Measurements from ENCODE around the gene ANO2. TPM values are rescaled to one million over a fixed set of nuclear protein-coding genes. Genes with fewer than 3 reads are reported as not detected.
A peak's percentile ranks its signal among the peaks of the same experiment; 100 is the strongest.

Gene ANO2
- polyA plus RNA-seq, 4 donors = 0.31 to 6.2 TPM; not detected in 2

- no peaks in the 10 kb centered on the region for H3K4me1 ChIP-seq (ENCODE audit: control insufficient read depth in 3 of 3, insufficient read depth in 2 of 3, low read depth in 1 of 3, low read length in 2 of 3)
- no peak for FAIRE-seq
- H3K9me3 ChIP-seq (ENCODE audit: control insufficient read depth in 2 of 2, insufficient read depth in 1 of 2, low read depth in 1 of 2, low read length in 1 of 2) = no peaks in the 10 kb centered on the region
- peaks cover 0 to 5% (median 4%) of the 10 kb centered on the region in 3 donors for H3K27me3 ChIP-seq (ENCODE audit: control insufficient read depth in 3 of 3, insufficient read depth in 3 of 3, low read length in 3 of 3)
- no peak overlapping the region for H3K27ac ChIP-seq (ENCODE audit: low read depth in 1 of 3, low read length in 2 of 3)
- no peaks in the 10 kb centered on the region for H3K36me3 ChIP-seq (ENCODE audit: control insufficient read depth in 3 of 3, insufficient read depth in 2 of 3, low read depth in 1 of 3, low read length in 3 of 3)
- DNase-seq = no peak
- 72 to 81% (median 74%) methylated on average over 5 of the region's 5 CpGs for WGBS, 3 donors
- H3K4me3 ChIP-seq (ENCODE audit: low read depth in 1 of 3, low read length in 3 of 3) = no peak overlapping the region
Observed at GRCh38 chr12:5953835-5954586, 9.0 kb upstream of the ANO2 start.

GRCh38 chr12:5952031-5952430, 7.0 kb upstream of the ANO2 start:
- no peak for FAIRE-seq
- 84 to 88% (median 88%) methylated on average over 3 of the region's 3 CpGs for WGBS, 3 donors
- no peaks in the 10 kb centered on the region for H3K36me3 ChIP-seq (ENCODE audit: control insufficient read depth in 3 of 3, insufficient read depth in 2 of 3, low read depth in 1 of 3, low read length in 3 of 3)
- no peak overlapping the region for H3K27ac ChIP-seq (ENCODE audit: low read depth in 1 of 3, low read length in 2 of 3)
- DNase-seq = no peak
- H3K27me3 ChIP-seq (ENCODE audit: control insufficient read depth in 3 of 3, insufficient read depth in 3 of 3, low read length in 3 of 3) = peaks cover 0 to 17% (median 12%) of the 10 kb centered on the region in 3 donors
- no peaks in the 10 kb centered on the region for H3K9me3 ChIP-seq (ENCODE audit: control insufficient read depth in 2 of 2, insufficient read depth in 1 of 2, low read depth in 1 of 2, low read length in 1 of 2)
- H3K4me3 ChIP-seq (ENCODE audit: low read depth in 1 of 3, low read length in 3 of 3) = no peak overlapping the region
- H3K4me1 ChIP-seq (ENCODE audit: control insufficient read depth in 3 of 3, insufficient read depth in 2 of 3, low read depth in 1 of 3, low read length in 2 of 3) = no peaks in the 10 kb centered on the region

- H3K9me3 ChIP-seq (ENCODE audit: control insufficient read depth in 2 of 2, insufficient read depth in 1 of 2, low read depth in 1 of 2, low read length in 1 of 2) = no peaks in the 10 kb centered on the region
- H3K4me3 ChIP-seq (ENCODE audit: low read depth in 1 of 3, low read length in 3 of 3) = no peak overlapping the region
- peaks cover 0 to 2% (median 0%) of the 10 kb centered on the region in 3 donors for H3K4me1 ChIP-seq (ENCODE audit: control insufficient read depth in 3 of 3, insufficient read depth in 2 of 3, low read depth in 1 of 3, low read length in 2 of 3)
- FAIRE-seq = no peak
- no peaks in the 10 kb centered on the region for H3K36me3 ChIP-seq (ENCODE audit: control insufficient read depth in 3 of 3, insufficient read depth in 2 of 3, low read depth in 1 of 3, low read length in 3 of 3)
- H3K27ac ChIP-seq (ENCODE audit: low read depth in 1 of 3, low read length in 2 of 3) = no peak overlapping the region
- peaks cover 9 to 48% (median 24%) of the 10 kb centered on the region in 3 donors for H3K27me3 ChIP-seq (ENCODE audit: control insufficient read depth in 3 of 3, insufficient read depth in 3 of 3, low read length in 3 of 3)
- WGBS, 3 donors = 45 to 67% (median 58%) methylated on average over 3 of the region's 3 CpGs
- no peak for DNase-seq
Observed at GRCh38 chr12:5948696-5949095, 3.6 kb upstream of the ANO2 start.

- H3K4me1 ChIP-seq (ENCODE audit: control insufficient read depth in 3 of 3, insufficient read depth in 2 of 3, low read depth in 1 of 3, low read length in 2 of 3) = peaks cover 0 to 2% (median 0%) of the 10 kb centered on the region in 3 donors
- H3K9me3 ChIP-seq (ENCODE audit: control insufficient read depth in 2 of 2, insufficient read depth in 1 of 2, low read depth in 1 of 2, low read length in 1 of 2) = no peaks in the 10 kb centered on the region
- H3K27me3 ChIP-seq (ENCODE audit: control insufficient read depth in 3 of 3, insufficient read depth in 3 of 3, low read length in 3 of 3) = peaks cover 13 to 54% (median 24%) of the 10 kb centered on the region in 3 donors
- no peaks in the 10 kb centered on the region for H3K36me3 ChIP-seq (ENCODE audit: control insufficient read depth in 3 of 3, insufficient read depth in 2 of 3, low read depth in 1 of 3, low read length in 3 of 3)
- H3K4me3 ChIP-seq (ENCODE audit: low read depth in 1 of 3, low read length in 3 of 3) = no peak overlapping the region
- no peak for DNase-seq
- no peak for FAIRE-seq
- no peak overlapping the region for H3K27ac ChIP-seq (ENCODE audit: low read depth in 1 of 3, low read length in 2 of 3)
- WGBS, 3 donors = 73 to 89% (median 81%) methylated on average over 1 of the region's 1 CpG
Observed at GRCh38 chr12:5947006-5947405, 1.9 kb upstream of the ANO2 start.

- H3K9me3 ChIP-seq (ENCODE audit: control insufficient read depth in 2 of 2, insufficient read depth in 1 of 2, low read depth in 1 of 2, low read length in 1 of 2) = no peaks in the 10 kb centered on the region
- FAIRE-seq (no peak), DNase-seq (no peak)
Observed at GRCh38 chr12:5946388-5946787, 1.3 kb upstream of the ANO2 start.

GRCh38 chr12:5944688-5945070, 380 bp downstream of the ANO2 start:
- FAIRE-seq = no peak
- Histone ChIP-seq H3K4me1 (ENCODE audit: control insufficient read depth in 3 of 3, insufficient read depth in 2 of 3, low read depth in 1 of 3, low read length in 2 of 3) (peaks cover 0 to 2% (median 0%) of the 10 kb centered on the region in 3 donors), H3K36me3 (ENCODE audit: control insufficient read depth in 3 of 3, insufficient read depth in 2 of 3, low read depth in 1 of 3, low read length in 3 of 3) (no peaks in the 10 kb centered on the region), H3K27ac (ENCODE audit: low read depth in 1 of 3, low read length in 2 of 3) (no peak overlapping the region), H3K27me3 (ENCODE audit: control insufficient read depth in 3 of 3, insufficient read depth in 3 of 3, low read length in 3 of 3) (peaks cover 13 to 51% (median 21%) of the 10 kb centered on the region in 3 donors), H3K4me3 (ENCODE audit: low read depth in 1 of 3, low read length in 3 of 3) (peak overlapping the region in 1 of 3 donors; percentile 25), H3K9me3 (ENCODE audit: control insufficient read depth in 2 of 2, insufficient read depth in 1 of 2, low read depth in 1 of 2, low read length in 1 of 2) (no peaks in the 10 kb centered on the region)
- WGBS, 3 donors = 8 to 23% (median 19%) methylated on average over 12 of the region's 12 CpGs
- no peak for DNase-seq

More at GRCh38 chr12:5946388-5946787, 1.3 kb upstream of the ANO2 start:
- Histone ChIP-seq H3K4me3 (ENCODE audit: low read depth in 1 of 3, low read length in 3 of 3) (no peak overlapping the region), H3K27me3 (ENCODE audit: control insufficient read depth in 3 of 3, insufficient read depth in 3 of 3, low read length in 3 of 3) (peaks cover 13 to 54% (median 22%) of the 10 kb centered on the region in 3 donors), H3K36me3 (ENCODE audit: control insufficient read depth in 3 of 3, insufficient read depth in 2 of 3, low read depth in 1 of 3, low read length in 3 of 3) (no peaks in the 10 kb centered on the region), H3K27ac (ENCODE audit: low read depth in 1 of 3, low read length in 2 of 3) (no peak overlapping the region), H3K4me1 (ENCODE audit: control insufficient read depth in 3 of 3, insufficient read depth in 2 of 3, low read depth in 1 of 3, low read length in 2 of 3) (peaks cover 0 to 2% (median 0%) of the 10 kb centered on the region in 3 donors)
- 80 to 81% (median 81%) methylated on average over 2 of the region's 2 CpGs for WGBS, 3 donors

- no peak for DNase-seq
- H3K4me3 ChIP-seq (ENCODE audit: low read depth in 1 of 3, low read length in 3 of 3) = no peak overlapping the region
- FAIRE-seq = no peak
- no peaks in the 10 kb centered on the region for H3K36me3 ChIP-seq (ENCODE audit: control insufficient read depth in 3 of 3, insufficient read depth in 2 of 3, low read depth in 1 of 3, low read length in 3 of 3)
- H3K27ac ChIP-seq (ENCODE audit: low read depth in 1 of 3, low read length in 2 of 3) = no peak overlapping the region
- 64 to 83% (median 71%) methylated on average over 8 of the region's 8 CpGs for WGBS, 3 donors
- no peaks in the 10 kb centered on the region for H3K9me3 ChIP-seq (ENCODE audit: control insufficient read depth in 2 of 2, insufficient read depth in 1 of 2, low read depth in 1 of 2, low read length in 1 of 2)
- H3K27me3 ChIP-seq (ENCODE audit: control insufficient read depth in 3 of 3, insufficient read depth in 3 of 3, low read length in 3 of 3) = peaks cover 13 to 50% (median 19%) of the 10 kb centered on the region in 3 donors
- H3K4me1 ChIP-seq (ENCODE audit: control insufficient read depth in 3 of 3, insufficient read depth in 2 of 3, low read depth in 1 of 3, low read length in 2 of 3) = peaks cover 0 to 2% (median 0%) of the 10 kb centered on the region in 3 donors
Observed at GRCh38 chr12:5944053-5944452, 1.0 kb downstream of the ANO2 start.

- Histone ChIP-seq H3K9me3 (ENCODE audit: control insufficient read depth in 2 of 2, insufficient read depth in 1 of 2, low read depth in 1 of 2, low read length in 1 of 2) (no peaks in the 10 kb centered on the region), H3K4me1 (ENCODE audit: control insufficient read depth in 3 of 3, insufficient read depth in 2 of 3, low read depth in 1 of 3, low read length in 2 of 3) (peaks cover 0 to 2% (median 0%) of the 10 kb centered on the region in 3 donors), H3K4me3 (ENCODE audit: low read depth in 1 of 3, low read length in 3 of 3) (no peak overlapping the region), H3K27me3 (ENCODE audit: control insufficient read depth in 3 of 3, insufficient read depth in 3 of 3, low read length in 3 of 3) (peaks cover 11 to 38% (median 13%) of the 10 kb centered on the region in 3 donors), H3K27ac (ENCODE audit: low read depth in 1 of 3, low read length in 2 of 3) (no peak overlapping the region), H3K36me3 (ENCODE audit: control insufficient read depth in 3 of 3, insufficient read depth in 2 of 3, low read depth in 1 of 3, low read length in 3 of 3) (no peaks in the 10 kb centered on the region)
- 81 to 90% (median 89%) methylated on average over 3 of the region's 3 CpGs for WGBS, 3 donors
- FAIRE-seq (no peak), DNase-seq (no peak)
Observed at GRCh38 chr12:5941907-5942306, 3.2 kb downstream of the ANO2 start.

Data from small intestine (tissue), 7 donors.